Smooth muscle cell (in vitro differentiated cells): Measurements from ENCODE around the gene PRDX4. TPM values are rescaled to one million over a fixed set of nuclear protein-coding genes. Genes with fewer than 3 reads are reported as not detected.
"Not testable (repeated sequence)": the region's sequence is repeated elsewhere in the genome, so short reads cannot be mapped to it uniquely, and the experiment has no call there.

Experiments used
- DNase-seq: peaks from one replicate; lab custom pipeline; 2025; ENCODE audit not compliant: unreplicated experiment; lab: John Stamatoyannopoulos, UW
- H2AFZ ChIP-seq: fragments of 200-600 bp; sonication (generic); 2 replicates; pipeline ENCODE4 v1.6.0; 2016; ENCODE audit warnings: antibody characterized with exemption, low read depth, mild to moderate bottlenecking
- H3F3A ChIP-seq: fragments of 200-600 bp; sonication (generic); 2 replicates; pipeline ENCODE4 v1.6.0; 2017; ENCODE audit warnings: antibody characterized with exemption, low read depth
- H3K27ac ChIP-seq: fragments of 200-600 bp; sonication (generic); 2 replicates; pipeline ENCODE4 v1.5.1; 2016; ENCODE audit warnings: low read depth, mild to moderate bottlenecking
- H3K27me3 ChIP-seq: fragments of 200-600 bp; sonication (generic); 2 replicates; pipeline ENCODE4 v1.6.1; 2016; ENCODE audit warnings: low read depth, mild to moderate bottlenecking
- H3K36me3 ChIP-seq: fragments of 200-600 bp; sonication (generic); 2 replicates; pipeline ENCODE4 v1.5.1; 2016; ENCODE audit warnings: low read depth
- H3K4me1 ChIP-seq: fragments of 200-600 bp; sonication (generic); 2 replicates; pipeline ENCODE4 v1.5.1; 2016; ENCODE audit warnings: low read depth
- H3K4me2 ChIP-seq: fragments of 200-600 bp; sonication (generic); 2 replicates; pipeline ENCODE4 v1.6.0; 2016; ENCODE audit warnings: mild to moderate bottlenecking
- H3K4me3 ChIP-seq: fragments of 200-600 bp; sonication (generic); 2 replicates; pipeline ENCODE4 v1.5.1; 2016; ENCODE audit warnings: mild to moderate bottlenecking
- H3K79me2 ChIP-seq: fragments of 200-600 bp; sonication (generic); 2 replicates; pipeline ENCODE4 v1.6.0; 2016; ENCODE audit warnings: low read depth, mild to moderate bottlenecking
- H3K9ac ChIP-seq: fragments of 200-600 bp; sonication (generic); 2 replicates; pipeline ENCODE4 v1.6.0; 2016; ENCODE audit warnings: low read depth
- H3K9me3 ChIP-seq: fragments of 200-600 bp; sonication (generic); replicated peaks from 2 replicates; pipeline ENCODE4 v1.5.1; 2016; ENCODE audit warnings: low read depth
- H4K20me1 ChIP-seq: fragments of 200-600 bp; sonication (generic); 2 replicates; pipeline ENCODE4 v1.6.0; 2016; ENCODE audit warnings: low read depth
- CTCF ChIP-seq: fragments of 200-600 bp; sonication (generic); IDR thresholded peaks from 2 replicates; pipeline ENCODE4 v1.5.1; 2017; ENCODE audit warnings: borderline replicate concordance, mild to moderate bottlenecking, antibody characterized with exemption; ENCODE audit not compliant: insufficient read depth, poor library complexity, severe bottlenecking
- WGBS: methylation state at CpG from one replicate; pipeline ENCODE4 v1.1.7; 2016; ENCODE audit warnings: low lambda C conversion rate; 5-methylcytosine and 5-hydroxymethylcytosine counted together
- polyA plus RNA-seq: library from polyadenylated mRNA; unstranded; fragments of >200 nt; fragmentation: Nextera tagmentation; extraction: Ambion mirVana; gene quantifications from 2 replicates; pipeline ENCODE4 v1.2.1, GENCODE V29; 2016
- total RNA-seq: library from RNA; depleted of rRNA; stranded (reverse); fragments of >200 nt; gene quantifications from 2 replicates; pipeline ENCODE4 v1.2.3, GENCODE V29; 2014

Gene PRDX4
- total and polyA plus RNA-seq, 2 experiments from 2014 or later = 768 to 868 TPM

- no peak for DNase-seq
These were observed 10.6 kb upstream of the PRDX4 start for GRCh38 chrX:23656684-23657083.

GRCh38 chrX:23659339-23659738, 8.0 kb upstream of the PRDX4 start:
- Histone ChIP-seq H3K4me1 (no peaks in the 10 kb centered on the region), H3K36me3 (no peaks in the 10 kb centered on the region), H3K9ac (no peak overlapping the region), H3K79me2 (no peaks in the 10 kb centered on the region), H3K27me3 (no peaks in the 10 kb centered on the region), H3K9me3 (no peaks in the 10 kb centered on the region), H4K20me1 (no peaks in the 10 kb centered on the region), H3K4me3 (no peak overlapping the region), H2AFZ (no peak overlapping the region), H3K4me2 (no peak overlapping the region), H3K27ac (no peak overlapping the region), H3F3A (no peaks in the 10 kb centered on the region)
- DNase-seq = no peak
- no peak for TF ChIP-seq CTCF
- WGBS = 75% methylated on average over 4 of the region's 4 CpGs

More at GRCh38 chrX:23656684-23657083, 10.6 kb upstream of the PRDX4 start:
- Histone ChIP-seq H3K27me3 (no peaks in the 10 kb centered on the region), H3K9ac (no peak overlapping the region), H3K79me2 (no peaks in the 10 kb centered on the region), H2AFZ (no peak overlapping the region), H3F3A (no peaks in the 10 kb centered on the region), H3K27ac (peak overlapping the region; percentile 8), H3K4me2 (no peak overlapping the region), H3K36me3 (no peaks in the 10 kb centered on the region), H3K4me3 (no peak overlapping the region), H3K9me3 (no peaks in the 10 kb centered on the region), H4K20me1 (no peaks in the 10 kb centered on the region), H3K4me1 (no peaks in the 10 kb centered on the region)
- TF ChIP-seq CTCF = no peak
- 14% methylated on average over 3 of the region's 3 CpGs for WGBS

- not testable (repeated sequence) for H3K4me2 ChIP-seq, H4K20me1 ChIP-seq, H3K4me3 ChIP-seq, H3K27me3 ChIP-seq, H3K36me3 ChIP-seq, H3K27ac ChIP-seq, DNase-seq, H3K4me1 ChIP-seq, H3F3A ChIP-seq, H3K79me2 ChIP-seq, H3K9ac ChIP-seq, H2AFZ ChIP-seq, H3K9me3 ChIP-seq
- 15% methylated on average over 8 of the region's 8 CpGs for WGBS
These were observed 7.1 kb upstream of the PRDX4 start for GRCh38 chrX:23660083-23660765.

GRCh38 chrX:23660766-23661132, 6.5 kb upstream of the PRDX4 start:
- no peak for DNase-seq
- Histone ChIP-seq H3K27me3 (no peaks in the 10 kb centered on the region), H3K4me2 (no peak overlapping the region), H3K9ac (no peak overlapping the region), H3K9me3 (no peaks in the 10 kb centered on the region), H3K27ac (no peak overlapping the region), H2AFZ (no peak overlapping the region), H3K36me3 (no peaks in the 10 kb centered on the region), H3F3A (no peaks in the 10 kb centered on the region), H3K79me2 (no peaks in the 10 kb centered on the region), H3K4me3 (no peak overlapping the region), H4K20me1 (no peaks in the 10 kb centered on the region), H3K4me1 (no peaks in the 10 kb centered on the region)
- WGBS = 95% methylated on average over 2 of the region's 2 CpGs
- TF ChIP-seq CTCF = no peak
